Measurements from ENCODE around the gene LRRC38.

LRRC38 gene

GRCh38 chr1:13539683-13540082 is 25.9 kb upstream of the LRRC38 start:
- H3K27me3 Mint-ChIP-seq: peaks cover 3% of the 10 kb centered on the region
- no peak for DNase-seq

GRCh38 chr1:13538832-13539231 is 25.0 kb upstream of the LRRC38 start:
- no peak for DNase-seq
- H3K36me3 Mint-ChIP-seq (ENCODE audit: low read depth): no peaks in the 10 kb centered on the region
- no peaks in the 10 kb centered on the region for H3K9me3 Mint-ChIP-seq
- no peak overlapping the region for H3K4me3 Mint-ChIP-seq
- H3K27ac Mint-ChIP-seq: no peak overlapping the region
- peaks cover 3% of the 10 kb centered on the region for H3K27me3 Mint-ChIP-seq
- H3K4me1 Mint-ChIP-seq (ENCODE audit: low read depth): no peaks in the 10 kb centered on the region

More at GRCh38 chr1:13539683-13540082, 25.9 kb upstream of the LRRC38 start:
- Mint-ChIP-seq H3K4me3 (no peak overlapping the region), H3K36me3 (ENCODE audit: low read depth) (no peaks in the 10 kb centered on the region), H3K9me3 (no peaks in the 10 kb centered on the region), H3K27ac (no peak overlapping the region), H3K4me1 (ENCODE audit: low read depth) (no peaks in the 10 kb centered on the region)

GRCh38 chr1:13536571-13536970 is 22.8 kb upstream of the LRRC38 start:
- Mint-ChIP-seq H3K27ac (no peak overlapping the region), H3K9me3 (no peaks in the 10 kb centered on the region), H3K27me3 (peaks cover 3% of the 10 kb centered on the region), H3K36me3 (ENCODE audit: low read depth) (no peaks in the 10 kb centered on the region), H3K4me3 (no peak overlapping the region), H3K4me1 (ENCODE audit: low read depth) (no peaks in the 10 kb centered on the region)
- DNase-seq: no peak

- Mint-ChIP-seq H3K4me1 (ENCODE audit: low read depth) (peaks cover 3% of the 10 kb centered on the region), H3K27me3 (no peaks in the 10 kb centered on the region), H3K27ac (no peak overlapping the region), H3K9me3 (no peaks in the 10 kb centered on the region), H3K4me3 (no peak overlapping the region), H3K36me3 (ENCODE audit: low read depth) (no peaks in the 10 kb centered on the region)
- DNase-seq: no peak
These were observed 21.4 kb upstream of the LRRC38 start for GRCh38 chr1:13535227-13535626.

- H3K36me3 Mint-ChIP-seq (ENCODE audit: low read depth): no peaks in the 10 kb centered on the region
- DNase-seq: no peak
- H3K4me1 Mint-ChIP-seq (ENCODE audit: low read depth): peaks cover 3% of the 10 kb centered on the region
- H3K9me3 Mint-ChIP-seq: peaks cover 4% of the 10 kb centered on the region
- H3K27ac Mint-ChIP-seq: no peak overlapping the region
- no peak overlapping the region for H3K4me3 Mint-ChIP-seq
- peaks cover 15% of the 10 kb centered on the region for H3K27me3 Mint-ChIP-seq
These were observed 14.5 kb upstream of the LRRC38 start for GRCh38 chr1:13528320-13528719.

GRCh38 chr1:13523780-13524477 is 10.1 kb upstream of the LRRC38 start:
- DNase-seq: no peak
- H3K9me3 Mint-ChIP-seq: peaks cover 8% of the 10 kb centered on the region
- H3K4me1 Mint-ChIP-seq (ENCODE audit: low read depth): no peaks in the 10 kb centered on the region
- no peak overlapping the region for H3K27ac Mint-ChIP-seq
- no peaks in the 10 kb centered on the region for H3K36me3 Mint-ChIP-seq (ENCODE audit: low read depth)
- peaks cover 22% of the 10 kb centered on the region for H3K27me3 Mint-ChIP-seq
- no peak overlapping the region for H3K4me3 Mint-ChIP-seq

- Mint-ChIP-seq H3K27me3 (peaks cover 42% of the 10 kb centered on the region), H3K4me1 (ENCODE audit: low read depth) (no peaks in the 10 kb centered on the region), H3K36me3 (ENCODE audit: low read depth) (no peaks in the 10 kb centered on the region), H3K9me3 (peaks cover 6% of the 10 kb centered on the region), H3K4me3 (no peak overlapping the region), H3K27ac (no peak overlapping the region)
- DNase-seq: no peak
These were observed 7.2 kb upstream of the LRRC38 start for GRCh38 chr1:13520985-13521384.

GRCh38 chr1:13517193-13517812 is 3.5 kb upstream of the LRRC38 start:
- Mint-ChIP-seq H3K27me3 (peaks cover 62% of the 10 kb centered on the region), H3K36me3 (ENCODE audit: low read depth) (no peaks in the 10 kb centered on the region), H3K4me1 (ENCODE audit: low read depth) (no peaks in the 10 kb centered on the region), H3K4me3 (no peak overlapping the region), H3K9me3 (peaks cover 6% of the 10 kb centered on the region), H3K27ac (no peak overlapping the region)
- DNase-seq: no peak

- H3K27ac Mint-ChIP-seq: no peak overlapping the region
- peaks cover 6% of the 10 kb centered on the region for H3K9me3 Mint-ChIP-seq
- DNase-seq: no peak
- H3K36me3 Mint-ChIP-seq (ENCODE audit: low read depth): no peaks in the 10 kb centered on the region
- H3K4me3 Mint-ChIP-seq: no peak overlapping the region
- no peaks in the 10 kb centered on the region for H3K4me1 Mint-ChIP-seq (ENCODE audit: low read depth)
- peaks cover 69% of the 10 kb centered on the region for H3K27me3 Mint-ChIP-seq
These were observed 2.8 kb upstream of the LRRC38 start for GRCh38 chr1:13516606-13517005.

- H3K27ac Mint-ChIP-seq: no peak overlapping the region
- no peaks in the 10 kb centered on the region for H3K36me3 Mint-ChIP-seq (ENCODE audit: low read depth)
- DNase-seq: no peak
- H3K4me3 Mint-ChIP-seq: no peak overlapping the region
- peaks cover 6% of the 10 kb centered on the region for H3K9me3 Mint-ChIP-seq
- H3K4me1 Mint-ChIP-seq (ENCODE audit: low read depth): no peaks in the 10 kb centered on the region
- H3K27me3 Mint-ChIP-seq: peaks cover 79% of the 10 kb centered on the region
These were observed 1.0 kb upstream of the LRRC38 start for GRCh38 chr1:13514821-13515220.

GRCh38 chr1:13513063-13513894 is 524 bp downstream of the LRRC38 start:
- Mint-ChIP-seq H3K4me3 (no peak overlapping the region), H3K27ac (no peak overlapping the region), H3K9me3 (no peaks in the 10 kb centered on the region), H3K36me3 (ENCODE audit: low read depth) (no peaks in the 10 kb centered on the region), H3K4me1 (ENCODE audit: low read depth) (no peaks in the 10 kb centered on the region), H3K27me3 (peaks cover 74% of the 10 kb centered on the region)
- no peak for DNase-seq

GRCh38 chr1:13512472-13512871 is 1.3 kb downstream of the LRRC38 start:
- Mint-ChIP-seq H3K4me3 (no peak overlapping the region), H3K27me3 (peaks cover 66% of the 10 kb centered on the region), H3K27ac (no peak overlapping the region), H3K9me3 (no peaks in the 10 kb centered on the region), H3K4me1 (ENCODE audit: low read depth) (no peaks in the 10 kb centered on the region), H3K36me3 (ENCODE audit: low read depth) (no peaks in the 10 kb centered on the region)
- DNase-seq: no peak

GRCh38 chr1:13510499-13510898 is 3.3 kb downstream of the LRRC38 start:
- no peak for DNase-seq
- H3K27me3 Mint-ChIP-seq: peaks cover 50% of the 10 kb centered on the region
- no peak overlapping the region for H3K27ac Mint-ChIP-seq
- no peak overlapping the region for H3K4me3 Mint-ChIP-seq
- H3K9me3 Mint-ChIP-seq: no peaks in the 10 kb centered on the region
- H3K36me3 Mint-ChIP-seq (ENCODE audit: low read depth): no peaks in the 10 kb centered on the region
- H3K4me1 Mint-ChIP-seq (ENCODE audit: low read depth): no peaks in the 10 kb centered on the region

- Mint-ChIP-seq H3K27ac (no peak overlapping the region), H3K9me3 (no peaks in the 10 kb centered on the region), H3K27me3 (peaks cover 36% of the 10 kb centered on the region), H3K4me3 (no peak overlapping the region), H3K4me1 (ENCODE audit: low read depth) (no peaks in the 10 kb centered on the region), H3K36me3 (ENCODE audit: low read depth) (no peaks in the 10 kb centered on the region)
- DNase-seq: no peak
These were observed 6.7 kb downstream of the LRRC38 start for GRCh38 chr1:13507075-13507474.

GRCh38 chr1:13505020-13505419 is 8.8 kb downstream of the LRRC38 start:
- Mint-ChIP-seq H3K27me3 (peaks cover 25% of the 10 kb centered on the region), H3K27ac (no peak overlapping the region), H3K9me3 (no peaks in the 10 kb centered on the region), H3K36me3 (ENCODE audit: low read depth) (no peaks in the 10 kb centered on the region), H3K4me3 (no peak overlapping the region), H3K4me1 (ENCODE audit: low read depth) (no peaks in the 10 kb centered on the region)
- DNase-seq: no peak

Data from activated T-cell treated with anti-CD3 and anti-CD28 coated beads, Interleukin-2, amount 50 U/mL, for 24 hours (primary cell).